GM23248 (cell line): Measurements from ENCODE around the gene TMCO4.

Source experiments
- EZH2 ChIP-seq: fragments of 200-600 bp; sonication (generic); IDR thresholded peaks from 2 replicates; pipeline ENCODE4 v1.6.1; 2018; ENCODE audit warnings: antibody characterized with exemption, mild to moderate bottlenecking; ENCODE audit not compliant: insufficient read depth, poor library complexity, severe bottlenecking
- EZH2phosphoT487 ChIP-seq: fragments of 200-600 bp; sonication (generic); IDR thresholded peaks from 2 replicates; pipeline ENCODE4 v1.6.1; 2018; ENCODE audit warnings: antibody characterized with exemption, moderate library complexity, mild to moderate bottlenecking, low read depth; ENCODE audit not compliant: insufficient read depth

DNA sequence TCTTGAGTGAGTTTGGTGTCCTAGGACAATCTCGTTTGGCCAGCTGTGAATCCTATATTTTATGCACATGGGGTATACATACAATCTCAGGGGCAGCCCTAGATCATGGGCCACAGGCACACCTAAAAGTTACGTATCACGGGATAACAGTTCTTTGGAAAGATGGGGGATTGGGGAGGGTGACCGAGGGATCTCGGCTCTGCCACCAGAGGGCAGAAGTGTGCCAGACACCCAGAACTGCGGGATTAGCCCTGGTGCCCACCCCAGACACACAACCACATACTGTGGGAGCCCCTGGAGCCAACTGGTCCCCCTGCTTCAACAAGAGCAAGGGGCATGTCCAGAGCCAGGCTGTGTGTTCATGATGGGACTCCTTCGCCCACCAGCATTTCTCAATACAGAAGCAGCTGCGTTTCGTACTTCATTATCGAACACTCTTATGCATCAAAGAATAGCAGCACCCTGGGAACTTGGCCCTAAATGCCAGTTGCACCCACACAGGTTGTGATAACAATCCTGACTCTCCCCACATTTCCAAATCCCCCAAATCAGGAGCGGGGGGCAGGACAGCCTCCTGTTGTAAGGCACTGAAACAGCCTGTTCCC is 37.4 kb downstream of the TMCO4 start:
- TF ChIP-seq EZH2 (no peak), EZH2phosphoT487 (no peak)
